Kidney (tissue), 14 donors: ENCODE results near the gene CHAF1A. TPM values are rescaled to one million over a fixed set of nuclear protein-coding genes. Genes with fewer than 3 reads are reported as not detected.

Experiments
- DNase-seq, 5 donors: peaks; one replicate each; pipeline ENCODE4 v3.0.0-alpha.2; 2013 to 2020
- FAIRE-seq: peaks from 2 replicates; lab custom pipeline; 2012; peaks lifted over from hg19 to GRCh38; lab: Jason Lieb, UNC
- H3K27ac ChIP-seq, 2 donors: one replicate each; pipeline ENCODE4 v1.7.0; 2013; ENCODE audit warnings: low read depth in 2 of 2, low read length in 2 of 2, inconsistent platforms in 1 of 2
- H3K27me3 ChIP-seq: one replicate; pipeline ENCODE4 v1.7.1; 2013; ENCODE audit warnings: low read length, inconsistent platforms; ENCODE audit not compliant: control insufficient read depth, insufficient read depth
- H3K36me3 ChIP-seq, 3 donors: one replicate each; pipeline versions ENCODE4 v1.7.0 to v1.7.1; 2013; ENCODE audit warnings: low read length in 3 of 3, control low read depth in 1 of 3, inconsistent platforms in 1 of 3; ENCODE audit not compliant: insufficient read depth in 3 of 3, control insufficient read depth in 2 of 3
- H3K4me1 ChIP-seq, 3 donors: one replicate each; pipeline versions ENCODE4 v1.7.0 to v1.7.1; 2013; ENCODE audit warnings: low read length in 3 of 3, inconsistent platforms in 1 of 3, low read depth in 1 of 3; ENCODE audit not compliant: control insufficient read depth in 2 of 3, insufficient read depth in 2 of 3
- H3K4me3 ChIP-seq, 3 donors: one replicate each; pipeline versions ENCODE4 v1.7.0 to v1.8.1; 2013; ENCODE audit warnings: low read length in 3 of 3, control low read depth in 1 of 3, inconsistent platforms in 1 of 3
- H3K9ac ChIP-seq, 3 donors: one replicate each; pipeline versions ENCODE4 v1.7.0 to v1.7.1; 2013; ENCODE audit warnings: low read length in 3 of 3, control low read depth in 1 of 3, inconsistent platforms in 1 of 3
- H3K9me3 ChIP-seq, 3 donors: one replicate each; pipeline versions ENCODE4 v1.7.0 to v1.7.1; 2013; ENCODE audit warnings: low read length in 3 of 3, control low read depth in 1 of 3, inconsistent platforms in 1 of 3; ENCODE audit not compliant: control insufficient read depth in 2 of 3, insufficient read depth in 1 of 3
- CTCF ChIP-seq: IDR thresholded peaks from 3 replicates; pipeline ENCODE4 v1.5.1; 2012; ENCODE audit warnings: mild to moderate bottlenecking, moderate library complexity, borderline replicate concordance; ENCODE audit not compliant: insufficient read depth; ENCODE audit errors: extremely low read depth
- intact Hi-C: fragments of 100-400 bp; cut with DNase I; formaldehyde crosslinking; loops from one replicate; pipeline ENCODE4 v1.11.1; 2022
- polyA plus RNA-seq: library from polyadenylated mRNA; stranded (reverse); fragments of 350-450 nt; fragmentation: Illumina TruSeq; extraction: RNeasy Lipid Tissue Mini Kit (QIAGEN cat#74804); gene quantifications from one replicate; pipeline ENCODE4 v1.2.3, GENCODE V29; 2014; ENCODE audit warnings: low read depth, low replicate concordance; ENCODE audit not compliant: insufficient read depth
- total RNA-seq: library from RNA; stranded (reverse); fragmentation: NEBNext Ultra II Directional; extraction: Animal tissue kit (Norgen Biotek cat#: 25700); gene quantifications from one replicate; pipeline ENCODE4 v1.2.1, GENCODE V29; 2021
- donor health status: control.
- donor health status: control.
- donor health status: control.
- donor health status: control.
- donor health status: control.
- donor health status: DM: yes; HTN: yes; CAD: no.
- donor health status: Normal renal cell carcinoma (clear cell type).

Gene CHAF1A
- total and polyA plus RNA-seq, 2 donors from 2014 or later: 2.7 to 10.0 TPM

DNA sequence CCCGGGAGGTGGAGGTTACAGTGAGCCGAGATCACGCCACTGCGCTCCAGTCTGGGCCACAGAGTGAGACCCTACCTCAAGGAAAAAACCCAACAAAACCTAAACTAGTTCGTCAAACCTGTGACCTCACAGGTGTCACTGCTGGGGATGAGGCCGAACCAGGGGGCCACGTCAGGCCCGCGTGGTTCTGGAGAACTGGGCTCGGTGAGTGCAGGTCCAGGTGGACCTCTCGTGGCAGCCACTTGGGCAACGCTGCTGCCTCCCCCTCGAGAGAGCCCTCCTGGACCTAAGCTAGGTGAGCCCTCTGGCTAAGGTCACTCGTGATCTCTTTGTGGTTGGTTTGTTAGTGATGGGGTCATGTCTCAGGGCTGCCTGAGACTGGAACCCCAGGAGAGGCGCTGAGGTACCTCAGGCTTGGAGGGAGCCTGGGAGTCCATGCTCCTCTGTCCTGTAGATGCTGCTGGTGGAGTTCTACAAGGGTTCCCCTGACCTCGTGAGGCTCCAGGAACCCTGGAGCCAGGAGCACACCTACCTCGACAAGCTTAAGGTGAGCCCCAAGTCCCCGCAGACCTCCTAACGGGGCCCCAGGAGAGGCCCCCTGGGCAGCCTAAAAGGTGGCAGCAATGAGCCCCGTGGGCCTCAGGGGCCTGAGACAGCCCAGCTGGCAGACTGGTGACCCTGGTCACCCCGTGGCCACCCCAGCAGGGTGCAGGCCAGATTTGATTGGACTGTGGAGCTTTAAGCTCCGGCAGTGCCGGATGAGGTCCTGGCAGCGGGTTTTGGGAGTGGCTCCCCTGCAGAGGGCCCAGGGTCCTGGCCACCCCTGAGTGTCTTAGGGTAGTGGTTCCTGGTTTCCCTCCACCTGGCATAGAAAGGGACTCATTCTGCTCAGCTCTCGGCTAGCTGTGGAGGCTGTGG is 43.5 kb upstream of the CHAF1A start:
- H3K4me3 ChIP-seq: no peak overlapping the region
- no peak overlapping the region for H3K27ac ChIP-seq
- H3K9me3 ChIP-seq: no peaks in the 10 kb centered on the region
- peaks cover 0 to 23% (median 7%) of the 10 kb centered on the region in 3 donors for H3K36me3 ChIP-seq
- intact Hi-C loops: no loop called here
- FAIRE-seq (no peak), DNase-seq (peak in 1 of 5 donors; percentile 47)
- no peak for TF ChIP-seq CTCF
- no peaks in the 10 kb centered on the region for H3K27me3 ChIP-seq
- H3K9ac ChIP-seq: no peak overlapping the region
- H3K4me1 ChIP-seq: no peaks in the 10 kb centered on the region

GRCh38 chr19:4359627-4360000 is 42.8 kb upstream of the CHAF1A start:
- H3K4me1 ChIP-seq: no peaks in the 10 kb centered on the region
- peak in 1 of 5 donors; percentile 45 for DNase-seq
- no peak overlapping the region for H3K4me3 ChIP-seq
- H3K27ac ChIP-seq: no peak overlapping the region
- H3K9ac ChIP-seq: no peak overlapping the region
- no peaks in the 10 kb centered on the region for H3K27me3 ChIP-seq
- no peaks in the 10 kb centered on the region for H3K9me3 ChIP-seq
- H3K36me3 ChIP-seq: peaks cover 0 to 23% (median 9%) of the 10 kb centered on the region in 3 donors
- no peak for FAIRE-seq
- no peak for TF ChIP-seq CTCF
- intact Hi-C loops: no loop called here

GRCh38 chr19:4360081-4360569 is 42.3 kb upstream of the CHAF1A start:
- no peak overlapping the region for H3K4me3 ChIP-seq
- DNase-seq (no peak), FAIRE-seq (no peak)
- no peaks in the 10 kb centered on the region for H3K4me1 ChIP-seq
- TF ChIP-seq CTCF: no peak
- H3K9ac ChIP-seq: no peak overlapping the region
- no peaks in the 10 kb centered on the region for H3K9me3 ChIP-seq
- peaks cover 0 to 25% (median 9%) of the 10 kb centered on the region in 3 donors for H3K36me3 ChIP-seq
- intact Hi-C loops: no loop called here
- H3K27me3 ChIP-seq: no peaks in the 10 kb centered on the region
- H3K27ac ChIP-seq: no peak overlapping the region
